Adrenal gland (tissue), 5 donors: ENCODE data around the gene LCN1.

Experiments
- POLR2A ChIP-seq, 2 donors: fragments of 450-650 bp; IDR thresholded peaks; one replicate each; pipeline ENCODE4 v1.6.1; 2017; ENCODE audit warnings: antibody characterized with exemption in 2 of 2, mild to moderate bottlenecking in 2 of 2, moderate library complexity in 1 of 2
- TF ChIP-seq, protein P1 (sequence below), 6 experiments: fragments of 450-650 bp in 4 of 6; fragments of 200-600 bp in 2 of 6; sonication (generic) in 1 of 6; IDR thresholded peaks; 1 replicate in 5 of 6; 2 replicates in 1 of 6; pipeline versions ENCODE4 v1.5.1 to v1.8.0; 2016 to 2021; ENCODE audit warnings: antibody characterized with exemption in 6 of 6, mild to moderate bottlenecking in 2 of 6, moderate library complexity in 1 of 6
- donor health status: DM: no; HTN: no; CAD: no.

DNA sequence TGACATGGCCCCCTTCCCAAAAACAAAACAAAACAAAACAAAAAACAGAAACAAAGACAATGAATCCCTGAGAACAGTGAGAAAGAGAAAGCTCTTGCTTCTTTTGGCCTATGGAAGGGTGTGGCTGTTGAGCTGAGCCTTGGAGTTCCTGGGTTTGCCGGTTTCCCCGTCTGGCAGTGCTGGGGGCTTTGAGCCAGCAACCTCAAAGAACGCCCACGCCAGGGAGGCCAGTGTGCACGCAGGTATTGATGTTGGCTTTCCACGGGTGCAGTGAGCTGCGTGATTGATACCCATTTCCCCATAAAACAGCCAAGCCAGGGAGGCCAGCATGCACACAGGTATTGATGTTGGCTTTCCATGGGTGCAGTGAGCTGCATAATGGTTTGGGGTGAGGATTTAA is 8.3 kb upstream of the LCN1 start:
- TF ChIP-seq, protein P1, sequence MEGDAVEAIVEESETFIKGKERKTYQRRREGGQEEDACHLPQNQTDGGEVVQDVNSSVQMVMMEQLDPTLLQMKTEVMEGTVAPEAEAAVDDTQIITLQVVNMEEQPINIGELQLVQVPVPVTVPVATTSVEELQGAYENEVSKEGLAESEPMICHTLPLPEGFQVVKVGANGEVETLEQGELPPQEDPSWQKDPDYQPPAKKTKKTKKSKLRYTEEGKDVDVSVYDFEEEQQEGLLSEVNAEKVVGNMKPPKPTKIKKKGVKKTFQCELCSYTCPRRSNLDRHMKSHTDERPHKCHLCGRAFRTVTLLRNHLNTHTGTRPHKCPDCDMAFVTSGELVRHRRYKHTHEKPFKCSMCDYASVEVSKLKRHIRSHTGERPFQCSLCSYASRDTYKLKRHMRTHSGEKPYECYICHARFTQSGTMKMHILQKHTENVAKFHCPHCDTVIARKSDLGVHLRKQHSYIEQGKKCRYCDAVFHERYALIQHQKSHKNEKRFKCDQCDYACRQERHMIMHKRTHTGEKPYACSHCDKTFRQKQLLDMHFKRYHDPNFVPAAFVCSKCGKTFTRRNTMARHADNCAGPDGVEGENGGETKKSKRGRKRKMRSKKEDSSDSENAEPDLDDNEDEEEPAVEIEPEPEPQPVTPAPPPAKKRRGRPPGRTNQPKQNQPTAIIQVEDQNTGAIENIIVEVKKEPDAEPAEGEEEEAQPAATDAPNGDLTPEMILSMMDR (IDR thresholded peaks at IDR 0.05), result no peak
- TF ChIP-seq POLR2A (IDR thresholded peaks at IDR 0.05), result no peak
